Melanocyte of skin (primary cell): ENCODE data around the gene CDC40. TPM values are rescaled to one million over a fixed set of nuclear protein-coding genes. Genes with fewer than 3 reads are reported as not detected.

Experiments
- total RNA-seq, 2 donors: library from RNA; depleted of rRNA; stranded (reverse); fragments of >200 nt; gene quantifications; 2 replicates each; pipeline ENCODE4 v1.2.3, GENCODE V29; 2012

The CDC40 gene
- total RNA-seq: 10 to 100 TPM; 16.9 to 18.6 TPM

GRCh38 chr6:110180228-110181008 is at the start of gene CDC40:
Gene CDC40, plus strand, starts transcription at chr6:110180427. Its CDS starts 18 bp downstream, at chr6:110180445.

GRCh38 chr6:110179406-110180227 is 610 bp upstream of the CDC40 start, which contains the start of gene WASF1:
Gene WASF1, minus strand, starts transcription at chr6:110179670. Its CDS starts 52,069 bp downstream, at chr6:110127601.

Other genes with a start within 250 kb of the CDC40 start
- not detected for gene GPR6, start 202.1 kb upstream of the CDC40 start, total RNA-seq
- 1 to 10 TPM; 6.3 to 7.6 TPM for gene WASF1, start 757 bp upstream of the CDC40 start, total RNA-seq
- not detected for gene METTL24, start 177.9 kb downstream of the CDC40 start, total RNA-seq
- not detected for gene DDO, start 235.1 kb downstream of the CDC40 start, total RNA-seq